DOHH2 (cell line): ENCODE data around the gene CPSF6.

ENCODE experiments used
- H3F3A ChIP-seq: fragments of 200-600 bp; sonication (generic), shearing (Covaris generic); 2 replicates; pipeline ENCODE4 v1.6.0; 2016; ENCODE audit warnings: antibody characterized with exemption, mild to moderate bottlenecking; ENCODE audit not compliant: control insufficient read depth, insufficient read depth
- H3K27ac ChIP-seq: fragments of 200-600 bp; sonication (generic); 2 replicates; pipeline ENCODE4 v1.5.1; 2014; ENCODE audit warnings: low read depth, mild to moderate bottlenecking, low read length, moderate library complexity
- H3K27me3 ChIP-seq: fragments of 200-600 bp; sonication (generic); 2 replicates; pipeline ENCODE4 v1.6.1; 2014; ENCODE audit warnings: mild to moderate bottlenecking, low read length, mixed read lengths; ENCODE audit not compliant: control insufficient read depth
- H3K36me3 ChIP-seq: fragments of 200-600 bp; sonication (generic); 2 replicates; pipeline ENCODE4 v1.6.1; 2014; ENCODE audit warnings: mild to moderate bottlenecking, low read length, moderate library complexity, mixed read lengths; ENCODE audit not compliant: control insufficient read depth
- H3K4me1 ChIP-seq: fragments of 200-600 bp; sonication (generic); 2 replicates; pipeline ENCODE4 v1.6.1; 2014; ENCODE audit warnings: mild to moderate bottlenecking, low read length, mixed read lengths; ENCODE audit not compliant: control insufficient read depth
- H3K4me2 ChIP-seq: fragments of 200-600 bp; sonication (generic); 2 replicates; pipeline ENCODE4 v1.6.0; 2014; ENCODE audit warnings: mild to moderate bottlenecking, low read length, moderate library complexity
- H3K4me3 ChIP-seq: fragments of 200-600 bp; sonication (generic); 2 replicates; pipeline ENCODE4 v1.5.1; 2014; ENCODE audit warnings: mild to moderate bottlenecking, low read length, mixed read lengths
- H3K79me2 ChIP-seq: fragments of 200-600 bp; sonication (generic); 2 replicates; pipeline ENCODE4 v1.6.1; 2014; ENCODE audit warnings: mild to moderate bottlenecking, low read length, mixed read lengths; ENCODE audit not compliant: control insufficient read depth
- H3K9me2 ChIP-seq: fragments of 200-600 bp; sonication (generic); replicated peaks from 2 replicates; pipeline ENCODE4 v1.6.1; 2014; ENCODE audit warnings: mild to moderate bottlenecking, low read length, mixed read lengths; ENCODE audit not compliant: control insufficient read depth
- H3K9me3 ChIP-seq: fragments of 200-600 bp; sonication (generic); 2 replicates; pipeline ENCODE4 v1.6.1; 2014; ENCODE audit warnings: antibody characterized with exemption, low read length, mixed read lengths; ENCODE audit not compliant: control insufficient read depth, insufficient read depth
- H4K20me1 ChIP-seq: fragments of 200-600 bp; sonication (generic); 2 replicates; pipeline ENCODE4 v1.6.0; 2014; ENCODE audit warnings: low read depth, mild to moderate bottlenecking, antibody characterized with exemption, low read length, moderate library complexity; ENCODE audit not compliant: control insufficient read depth, insufficient read depth
- EZH2phosphoT487 ChIP-seq: fragments of 200-600 bp; sonication (generic); IDR thresholded peaks from 2 replicates; pipeline ENCODE4 v1.6.1; 2017; ENCODE audit warnings: borderline replicate concordance, mild to moderate bottlenecking, antibody characterized with exemption, low read length, moderate library complexity, mixed read lengths
- TF ChIP-seq, protein P1 (sequence below): fragments of 200-600 bp; sonication (generic); IDR thresholded peaks from one replicate; pipeline ENCODE4 v1.5.1; 2014; ENCODE audit warnings: antibody characterized with exemption, mild to moderate bottlenecking, low read depth, low read length; ENCODE audit not compliant: poor library complexity, severe bottlenecking

CPSF6 gene

DNA sequence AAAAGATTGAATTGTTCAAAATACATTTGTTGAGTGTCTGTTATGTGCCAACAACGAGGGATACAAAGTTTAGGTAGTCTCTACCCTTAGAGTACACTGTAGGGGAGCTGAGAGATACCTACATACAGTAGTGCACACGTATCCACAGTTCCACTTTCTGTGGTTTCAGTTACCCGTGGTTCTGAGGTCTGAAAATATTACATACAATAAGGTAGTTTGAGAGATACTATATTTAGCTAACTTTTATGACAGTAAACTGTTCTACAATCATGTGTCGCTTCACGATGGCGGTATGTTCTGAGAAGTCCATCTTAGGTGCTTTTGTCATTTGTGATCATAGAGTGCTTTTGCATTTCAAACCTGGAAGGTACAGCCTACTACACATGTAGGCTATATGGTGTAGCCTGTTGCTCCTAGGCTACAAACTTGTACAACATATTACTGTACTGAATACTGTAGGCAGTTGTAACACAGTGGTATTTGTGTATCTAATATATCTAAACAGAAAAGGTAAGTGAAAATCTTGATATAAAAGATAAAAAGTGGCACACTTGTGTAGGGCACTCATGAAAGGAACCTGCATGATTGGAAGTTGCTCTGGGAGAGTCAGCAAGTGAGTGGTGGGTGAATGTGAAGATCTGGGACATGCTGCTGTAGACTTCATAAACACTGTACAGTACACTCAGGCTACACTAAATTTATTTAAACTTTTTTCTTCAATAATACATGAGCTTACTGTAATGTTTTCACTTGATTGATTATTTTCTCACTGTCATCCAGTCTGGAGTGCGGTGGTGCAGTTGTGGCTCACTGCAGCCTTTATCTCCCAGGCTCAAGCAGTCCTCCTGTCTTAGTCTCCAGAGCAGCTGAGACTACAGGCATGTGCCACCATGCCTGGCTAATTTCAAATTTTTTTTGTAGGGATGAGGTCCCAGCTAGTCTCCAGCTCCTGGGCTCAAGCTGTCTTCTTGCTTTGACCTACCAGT lies 4.0 kb downstream of the CPSF6 start:
- H3F3A ChIP-seq = peaks cover 3% of the 10 kb centered on the region; the same call in 1 of the 2 replicates
- peaks cover 71% of the 10 kb centered on the region for H3K4me1 ChIP-seq
- H3K9me3 ChIP-seq = no peaks in the 10 kb centered on the region
- peaks cover 61% of the 10 kb centered on the region for H3K36me3 ChIP-seq
- H3K27me3 ChIP-seq = no peaks in the 10 kb centered on the region
- H3K4me2 ChIP-seq = peak overlapping the region; percentile 85
- H3K9me2 ChIP-seq = no peaks in the 10 kb centered on the region
- peaks cover 41% of the 10 kb centered on the region for H4K20me1 ChIP-seq
- TF ChIP-seq, protein P1, sequence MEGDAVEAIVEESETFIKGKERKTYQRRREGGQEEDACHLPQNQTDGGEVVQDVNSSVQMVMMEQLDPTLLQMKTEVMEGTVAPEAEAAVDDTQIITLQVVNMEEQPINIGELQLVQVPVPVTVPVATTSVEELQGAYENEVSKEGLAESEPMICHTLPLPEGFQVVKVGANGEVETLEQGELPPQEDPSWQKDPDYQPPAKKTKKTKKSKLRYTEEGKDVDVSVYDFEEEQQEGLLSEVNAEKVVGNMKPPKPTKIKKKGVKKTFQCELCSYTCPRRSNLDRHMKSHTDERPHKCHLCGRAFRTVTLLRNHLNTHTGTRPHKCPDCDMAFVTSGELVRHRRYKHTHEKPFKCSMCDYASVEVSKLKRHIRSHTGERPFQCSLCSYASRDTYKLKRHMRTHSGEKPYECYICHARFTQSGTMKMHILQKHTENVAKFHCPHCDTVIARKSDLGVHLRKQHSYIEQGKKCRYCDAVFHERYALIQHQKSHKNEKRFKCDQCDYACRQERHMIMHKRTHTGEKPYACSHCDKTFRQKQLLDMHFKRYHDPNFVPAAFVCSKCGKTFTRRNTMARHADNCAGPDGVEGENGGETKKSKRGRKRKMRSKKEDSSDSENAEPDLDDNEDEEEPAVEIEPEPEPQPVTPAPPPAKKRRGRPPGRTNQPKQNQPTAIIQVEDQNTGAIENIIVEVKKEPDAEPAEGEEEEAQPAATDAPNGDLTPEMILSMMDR = no peak
- no peak for TF ChIP-seq EZH2phosphoT487
- peak overlapping the region; percentile 100; the same call in 1 of the 2 replicates for H3K4me3 ChIP-seq
- no peak overlapping the region for H3K27ac ChIP-seq
- H3K79me2 ChIP-seq = peaks cover 99% of the 10 kb centered on the region

DNA sequence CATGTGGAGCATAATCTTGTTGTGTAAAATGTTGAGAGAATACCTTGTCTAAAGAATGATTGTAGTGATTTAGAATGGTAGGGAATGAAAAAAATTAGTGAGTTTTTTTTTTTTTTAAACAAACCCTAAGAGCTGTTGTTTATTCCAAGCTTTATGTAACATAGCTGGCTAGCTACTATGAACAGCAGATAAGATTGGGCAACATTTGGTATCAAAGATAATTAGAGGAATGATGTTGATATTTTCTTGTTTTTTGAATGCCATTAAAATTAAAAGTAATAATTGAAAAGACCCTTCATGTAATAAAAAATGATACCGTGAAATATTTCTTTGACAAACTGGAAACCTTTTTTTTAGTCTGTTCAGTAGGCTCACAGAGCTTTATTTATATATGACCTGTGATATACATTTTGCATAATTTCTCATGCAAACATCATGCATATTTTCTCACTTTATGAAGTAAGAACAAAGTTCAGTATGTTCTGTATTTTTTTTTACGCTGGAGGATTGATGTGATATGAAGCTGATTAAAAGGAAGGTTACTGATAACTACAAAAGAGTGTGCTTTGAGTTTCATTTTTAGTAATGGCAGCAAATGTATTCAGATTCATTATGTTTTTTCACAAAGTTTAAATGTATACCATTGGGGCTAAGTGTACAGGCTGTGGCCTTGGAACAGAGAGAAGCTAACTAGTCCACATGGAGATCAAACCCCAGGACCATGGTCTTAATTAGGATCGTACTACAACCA lies 8.1 kb downstream of the CPSF6 start:
- H3K9me3 ChIP-seq = no peaks in the 10 kb centered on the region
- no peaks in the 10 kb centered on the region for H3K27me3 ChIP-seq
- no peak overlapping the region for H3K4me3 ChIP-seq
- peaks cover 60% of the 10 kb centered on the region for H3K36me3 ChIP-seq
- no peak overlapping the region for H3K27ac ChIP-seq
- H3K79me2 ChIP-seq = peaks cover 99% of the 10 kb centered on the region
- peaks cover 34% of the 10 kb centered on the region for H4K20me1 ChIP-seq
- peaks cover 73% of the 10 kb centered on the region for H3K4me1 ChIP-seq
- H3K9me2 ChIP-seq = no peaks in the 10 kb centered on the region
- H3F3A ChIP-seq = peaks cover 22% of the 10 kb centered on the region
- H3K4me2 ChIP-seq = peak overlapping the region; percentile 3; the same call in 1 of the 2 replicates
- TF ChIP-seq EZH2phosphoT487 = no peak
- TF ChIP-seq, protein P1 = no peak

DNA sequence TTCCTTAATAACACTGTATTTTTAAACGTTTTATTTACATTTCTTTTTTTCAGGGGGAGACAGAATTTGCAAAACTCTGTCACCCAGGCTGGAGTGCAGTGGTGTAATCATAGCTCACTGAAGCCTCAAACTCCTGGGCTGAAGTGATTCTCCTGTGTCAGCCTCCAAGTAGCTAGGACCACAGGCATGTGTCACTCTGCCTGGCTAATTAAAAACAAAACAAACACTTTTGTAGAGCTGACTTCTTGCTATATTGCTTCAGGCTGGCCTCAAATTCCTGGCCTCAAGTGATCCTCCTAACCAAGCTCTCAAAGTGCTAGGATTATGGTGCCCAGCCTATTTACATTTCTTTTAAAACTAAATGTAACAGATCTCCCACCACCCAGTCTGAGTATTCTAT lies 12.7 kb downstream of the CPSF6 start:
- Histone ChIP-seq H4K20me1 (peaks cover 16% of the 10 kb centered on the region), H3K27ac (peak overlapping the region; percentile 22)

More for the DNA sequence above, 12.7 kb downstream of the CPSF6 start:
- H3K9me3 ChIP-seq = no peaks in the 10 kb centered on the region
- peaks cover 44% of the 10 kb centered on the region for H3K4me1 ChIP-seq
- H3K9me2 ChIP-seq = no peaks in the 10 kb centered on the region
- H3F3A ChIP-seq = peaks cover 27% of the 10 kb centered on the region
- H3K36me3 ChIP-seq = peaks cover 79% of the 10 kb centered on the region
- TF ChIP-seq, protein P1 = no peak
- no peak for TF ChIP-seq EZH2phosphoT487
- no peak overlapping the region for H3K4me3 ChIP-seq
- no peak overlapping the region for H3K4me2 ChIP-seq
- peaks cover 91% of the 10 kb centered on the region for H3K79me2 ChIP-seq
- H3K27me3 ChIP-seq = no peaks in the 10 kb centered on the region
